ENCODE results near the gene DOP1B.
"Not testable (repeated sequence)": the region's sequence is repeated elsewhere in the genome, so short reads cannot be mapped to it uniquely, and the experiment has no call there.

DOP1B gene

DNA sequence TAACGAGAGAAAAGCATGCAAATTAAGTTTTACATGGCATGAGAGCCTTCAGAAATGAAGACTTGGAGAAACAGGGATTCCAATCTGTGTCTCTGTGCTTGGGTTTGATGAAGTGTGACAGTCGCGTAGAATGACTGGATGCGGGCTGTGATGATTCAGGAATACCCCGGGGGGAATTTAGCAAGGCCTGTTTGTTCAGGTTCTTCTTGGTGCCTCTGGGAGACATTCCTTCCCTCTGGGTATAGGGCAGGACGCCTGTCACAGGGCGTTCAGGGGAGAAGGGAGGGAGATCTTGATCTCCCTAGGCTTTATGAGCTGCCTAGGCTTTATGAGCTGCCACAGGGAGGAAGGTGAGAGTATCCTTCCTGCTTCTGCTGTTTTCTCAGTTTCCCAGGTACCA, 36.6 kb downstream of the DOP1B start:
- DNase-seq: peak; percentile 70
- in situ Hi-C loops (cut with HindIII; ENCODE audit: low pct_ligation_motif_present, low pct_unique_long_range_greater_than_20kb, low sequenced_read_pairs): no loop called here

DNA sequence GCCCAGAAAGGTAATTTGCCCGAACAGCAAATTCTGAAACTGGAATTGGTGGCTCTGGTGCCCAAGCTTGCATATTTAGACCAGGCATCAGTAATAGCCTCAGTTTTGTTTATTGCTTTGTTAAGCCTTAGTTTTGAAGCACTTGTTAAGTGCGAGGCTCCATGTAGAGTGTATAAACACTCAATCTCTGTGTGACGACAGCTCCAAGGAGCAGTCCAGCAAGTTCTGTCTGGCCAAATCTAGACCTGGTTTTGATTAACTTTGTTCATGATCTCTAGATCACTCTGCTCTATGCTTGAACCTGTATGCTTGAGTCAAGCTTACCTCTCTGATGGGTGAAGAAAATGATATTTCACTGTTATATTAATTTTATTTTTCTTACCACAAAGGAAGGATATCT, 37.4 kb downstream of the DOP1B start:
- no peak for DNase-seq
- in situ Hi-C loops (cut with HindIII; ENCODE audit: low pct_ligation_motif_present, low pct_unique_long_range_greater_than_20kb, low sequenced_read_pairs): no loop called here

DNA sequence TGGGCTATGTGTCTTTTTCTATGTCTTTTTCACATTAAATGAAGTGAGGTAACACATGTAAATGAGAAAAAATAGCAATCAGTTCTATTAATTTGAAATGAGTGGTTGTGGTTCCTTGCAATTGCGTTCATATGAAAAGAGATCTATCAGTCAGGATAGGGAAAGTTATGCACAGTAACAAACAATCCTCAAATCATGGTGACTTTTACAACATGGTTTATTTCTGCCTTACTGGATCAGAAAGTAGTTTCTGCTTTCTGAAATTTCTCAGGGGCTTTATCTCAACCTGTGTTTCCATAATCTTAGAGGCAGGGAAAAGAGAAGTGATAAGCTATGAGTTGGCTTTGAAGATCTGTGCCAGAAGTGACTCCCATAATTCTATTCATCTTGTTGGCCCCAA, 39.0 kb downstream of the DOP1B start:
- in situ Hi-C loops (cut with HindIII; ENCODE audit: low pct_ligation_motif_present, low pct_unique_long_range_greater_than_20kb, low sequenced_read_pairs): no loop called here
- DNase-seq: no peak

DNA sequence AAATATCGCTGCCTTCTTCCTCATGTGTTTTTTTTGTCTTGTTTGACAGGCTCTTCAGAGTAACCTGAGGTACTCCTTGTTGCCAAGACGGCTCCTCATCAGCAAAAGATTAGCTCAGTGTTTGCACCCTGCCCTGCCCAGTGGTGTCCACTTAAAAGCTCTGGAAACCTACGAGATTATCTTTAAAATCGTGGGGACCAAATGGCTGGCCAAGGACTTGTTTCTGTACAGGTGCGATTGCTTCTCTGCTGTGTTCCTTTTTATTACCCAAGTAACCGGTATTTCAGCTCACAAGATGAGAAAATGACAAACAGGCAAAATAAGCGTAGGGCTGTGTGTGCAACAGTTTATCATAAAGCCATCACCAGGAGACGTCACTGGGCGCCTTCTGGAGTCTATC, 42.4 kb downstream of the DOP1B start:
- no peak for DNase-seq
- in situ Hi-C loops (cut with HindIII; ENCODE audit: low pct_ligation_motif_present, low pct_unique_long_range_greater_than_20kb, low sequenced_read_pairs): no loop called here

DNA sequence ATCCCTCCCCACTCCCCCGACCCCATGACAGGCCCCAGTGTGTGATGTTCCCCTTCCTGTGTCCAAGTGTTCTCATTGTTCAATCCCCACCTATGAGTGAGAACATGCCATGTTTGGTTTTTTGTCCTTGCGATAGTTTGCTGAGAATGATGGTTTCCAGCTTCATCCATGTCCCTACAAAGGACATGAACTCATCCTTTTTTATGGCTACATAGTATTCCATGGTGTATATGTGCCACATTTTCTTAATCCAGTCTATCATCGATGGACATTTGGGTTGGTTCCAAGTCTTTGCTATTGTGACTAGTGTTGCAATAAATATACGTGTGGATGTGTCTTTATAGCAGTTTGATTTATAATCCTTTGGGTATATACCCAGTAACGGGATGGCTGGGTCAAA, 43.0 kb downstream of the DOP1B start:
- in situ Hi-C loops (cut with HindIII; ENCODE audit: low pct_ligation_motif_present, low pct_unique_long_range_greater_than_20kb, low sequenced_read_pairs); DNase-seq: not testable (repeated sequence)

DNA sequence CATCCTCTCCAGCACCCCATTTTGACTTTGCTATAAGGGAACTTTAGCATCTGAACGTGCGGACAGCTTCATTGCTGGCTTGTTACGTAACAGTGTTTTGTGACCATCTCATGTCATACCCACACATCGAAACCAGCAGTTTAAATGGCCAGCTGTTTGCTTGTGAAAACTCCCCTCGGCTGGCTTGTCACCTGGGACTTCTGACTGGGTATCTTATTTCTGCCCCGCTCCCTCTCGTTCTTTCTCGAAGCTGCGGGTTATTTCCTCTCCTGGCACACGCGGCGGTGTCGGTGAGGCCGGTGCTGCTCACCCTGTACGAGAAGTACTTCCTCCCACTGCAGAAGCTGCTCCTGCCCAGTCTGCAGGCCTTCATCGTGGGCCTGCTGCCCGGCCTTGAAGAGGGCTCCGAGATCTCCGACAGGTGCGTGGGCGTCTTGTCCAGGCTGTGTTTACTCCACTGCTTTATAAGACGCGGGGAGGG, 43.5 kb downstream of the DOP1B start:
- DNase-seq: no peak
- in situ Hi-C loops (cut with HindIII; ENCODE audit: low pct_ligation_motif_present, low pct_unique_long_range_greater_than_20kb, low sequenced_read_pairs): no loop called here

DNA sequence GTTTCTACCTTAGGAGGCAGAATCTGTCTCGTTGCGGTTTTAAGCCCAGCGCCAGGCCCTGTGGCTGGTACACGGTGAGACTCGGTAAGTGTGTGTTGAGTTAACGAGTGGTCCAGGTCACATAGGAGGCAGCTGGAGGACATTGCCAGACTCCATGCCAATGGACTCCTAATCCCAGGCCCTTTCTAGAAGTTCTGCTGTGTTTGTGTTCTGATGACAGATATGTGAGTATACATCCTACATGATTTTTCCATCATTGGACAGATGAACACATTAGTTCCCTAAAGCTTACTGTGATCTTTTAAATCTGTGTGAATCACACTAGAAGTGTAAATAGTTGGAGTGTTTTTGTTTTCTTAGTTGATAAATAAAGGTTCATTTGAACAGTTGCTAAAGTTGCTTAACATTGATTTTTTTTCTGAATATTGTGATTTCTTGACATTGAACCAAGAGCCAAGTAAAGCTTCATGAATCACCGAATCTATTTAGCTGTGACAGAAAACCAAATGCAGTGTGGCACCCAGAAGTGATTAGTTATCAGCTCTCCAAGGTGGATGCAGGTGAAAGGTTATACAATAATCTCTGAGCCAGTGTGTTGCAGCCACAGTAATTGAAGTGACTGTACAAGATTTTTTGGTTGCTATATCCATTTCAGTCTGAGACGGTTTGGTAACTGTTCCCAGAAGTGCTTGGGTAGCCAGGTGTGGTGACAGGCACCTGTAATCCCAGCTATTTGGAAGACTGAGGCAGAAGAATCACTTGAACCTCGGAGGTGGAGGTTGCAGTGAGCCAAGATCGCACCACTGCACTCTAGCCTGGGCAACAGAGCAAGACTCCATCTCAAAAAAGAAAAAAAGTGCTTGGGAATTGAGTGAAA, 46.3 kb downstream of the DOP1B start:
- in situ Hi-C loops (cut with HindIII; ENCODE audit: low pct_ligation_motif_present, low pct_unique_long_range_greater_than_20kb, low sequenced_read_pairs): no loop called here
- no peak for DNase-seq

DNA sequence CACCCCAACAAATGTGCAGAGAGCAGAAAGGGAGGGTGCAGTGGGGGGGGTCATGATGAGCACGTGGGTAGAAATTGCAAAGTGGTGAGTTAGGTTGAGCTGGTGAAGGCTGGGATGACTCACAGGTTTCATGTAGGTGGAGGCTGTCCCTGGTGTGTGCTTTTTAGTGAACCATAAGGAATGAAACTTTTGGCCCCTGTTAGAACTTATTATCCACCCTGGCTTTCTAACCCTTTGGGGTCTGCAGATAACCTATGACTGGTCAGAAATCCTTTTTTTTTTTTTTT, 46.9 kb downstream of the DOP1B start:
- in situ Hi-C loops (cut with HindIII; ENCODE audit: low pct_ligation_motif_present, low pct_unique_long_range_greater_than_20kb, low sequenced_read_pairs): no loop called here
- DNase-seq: peak; percentile 83

DNA sequence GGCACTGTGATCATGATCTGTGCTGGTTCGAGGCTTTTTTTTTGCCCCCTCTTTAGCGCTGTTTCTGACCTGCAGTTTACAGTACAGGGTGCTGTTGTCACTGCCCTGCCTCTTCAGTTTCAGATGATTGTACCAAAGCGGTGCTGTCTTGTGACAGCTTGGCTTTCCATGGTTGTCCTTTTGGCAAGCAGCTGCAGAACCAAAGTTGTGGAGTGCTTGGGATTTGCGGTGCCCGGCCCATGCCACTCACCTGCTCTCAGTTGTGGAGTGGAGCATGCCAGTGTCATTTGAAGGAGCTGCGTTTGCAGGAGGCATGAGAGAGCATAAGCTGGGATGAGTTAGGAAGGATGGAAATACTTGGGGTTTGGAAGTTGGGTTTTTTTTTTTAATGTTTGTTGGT, 48.4 kb downstream of the DOP1B start:
- in situ Hi-C loops (cut with HindIII; ENCODE audit: low pct_ligation_motif_present, low pct_unique_long_range_greater_than_20kb, low sequenced_read_pairs): no loop called here
- no peak for DNase-seq

DNA sequence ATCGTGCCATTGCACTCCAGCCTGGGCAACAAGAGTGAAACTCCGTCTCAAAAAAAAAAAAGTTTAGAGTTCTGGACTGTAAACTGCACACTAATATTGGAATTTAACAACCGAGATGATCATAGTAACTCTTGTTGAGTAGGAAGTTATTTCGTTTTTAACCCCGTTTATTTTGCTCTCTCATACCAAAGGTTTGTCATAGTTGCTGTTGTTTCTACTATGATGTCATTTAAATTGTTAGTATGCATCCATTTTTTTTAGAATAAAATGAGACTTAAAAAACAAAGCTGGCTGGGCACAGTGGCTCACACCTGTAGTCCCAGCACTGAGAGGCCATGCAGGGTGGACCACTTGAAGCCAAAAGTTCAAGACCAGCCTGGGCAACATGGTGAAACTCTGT, 49.3 kb downstream of the DOP1B start:
- in situ Hi-C loops (cut with HindIII; ENCODE audit: low pct_ligation_motif_present, low pct_unique_long_range_greater_than_20kb, low sequenced_read_pairs): no loop called here

More for the DNA sequence above, 49.3 kb downstream of the DOP1B start:
- no peak for DNase-seq

Measured in ACHN (cell line).